ENCODE measurements around the gene MOCOS. TPM values are rescaled to one million over a fixed set of nuclear protein-coding genes. Genes with fewer than 3 reads are reported as not detected.
"Not testable (repeated sequence)": the region's sequence is repeated elsewhere in the genome, so short reads cannot be mapped to it uniquely, and the experiment has no call there.

MOCOS gene
- polyA plus RNA-seq, 3 donors from 2014 or later = not detected

- Mint-ChIP-seq H3K4me3 (no peak overlapping the region), H3K4me1 (peaks cover 5 to 6% of the 10 kb centered on the region in 2 donors), H3K27me3 (ENCODE audit: low read depth in 3 of 3) (peaks cover 0 to 3% (median 2%) of the 10 kb centered on the region in 3 donors), H3K36me3 (peaks cover 31 to 54% (median 37%) of the 10 kb centered on the region in 3 donors), H3K9me3 (no peaks in the 10 kb centered on the region), H3K27ac (no peak overlapping the region)
- DNase-seq = no peak
Measured at GRCh38 chr18:36162981-36163380, 24.3 kb upstream of the MOCOS start.

GRCh38 chr18:36167692-36168218 is 19.5 kb upstream of the MOCOS start:
- DNase-seq = no peak
- Mint-ChIP-seq H3K4me1 (no peaks in the 10 kb centered on the region), H3K9me3 (no peaks in the 10 kb centered on the region), H3K27ac (no peak overlapping the region), H3K4me3 (no peak overlapping the region), H3K36me3 (peaks cover 27 to 59% (median 28%) of the 10 kb centered on the region in 3 donors), H3K27me3 (ENCODE audit: low read depth in 3 of 3) (peaks cover 0 to 3% (median 3%) of the 10 kb centered on the region in 3 donors)

GRCh38 chr18:36168296-36168695 is 19.0 kb upstream of the MOCOS start:
- not testable (repeated sequence) for H3K27ac Mint-ChIP-seq; DNase-seq; H3K4me1 Mint-ChIP-seq; H3K9me3 Mint-ChIP-seq; H3K4me3 Mint-ChIP-seq; H3K27me3 Mint-ChIP-seq (ENCODE audit: low read depth in 3 of 3)
- peaks cover 27 to 56% (median 28%) of the 10 kb centered on the region in 3 donors for H3K36me3 Mint-ChIP-seq

GRCh38 chr18:36169938-36170337 is 17.4 kb upstream of the MOCOS start:
- H3K27ac Mint-ChIP-seq = no peak overlapping the region
- H3K36me3 Mint-ChIP-seq = peaks cover 25 to 53% (median 30%) of the 10 kb centered on the region in 3 donors
- H3K4me3 Mint-ChIP-seq = no peak overlapping the region

GRCh38 chr18:36175481-36175880 is 11.8 kb upstream of the MOCOS start:
- Mint-ChIP-seq H3K4me1 (peaks cover 0 to 13% of the 10 kb centered on the region in 2 donors), H3K27ac (peak overlapping the region in 2 of 6 donors; percentile 7 to 32), H3K27me3 (ENCODE audit: low read depth in 3 of 3) (no peaks in the 10 kb centered on the region), H3K36me3 (peaks cover 24 to 58% (median 27%) of the 10 kb centered on the region in 3 donors), H3K9me3 (peaks cover 0 to 1% (median 0%) of the 10 kb centered on the region in 6 donors), H3K4me3 (no peak overlapping the region)
- DNase-seq = no peak

More at GRCh38 chr18:36169938-36170337, 17.4 kb upstream of the MOCOS start:
- Mint-ChIP-seq H3K9me3 (no peaks in the 10 kb centered on the region), H3K4me1 (no peaks in the 10 kb centered on the region), H3K27me3 (ENCODE audit: low read depth in 3 of 3) (peaks cover 0 to 3% (median 3%) of the 10 kb centered on the region in 3 donors)
- DNase-seq = no peak

GRCh38 chr18:36176177-36176584 is 11.1 kb upstream of the MOCOS start:
- Mint-ChIP-seq H3K27ac (peak overlapping the region in 1 of 6 donors; percentile 3), H3K27me3 (ENCODE audit: low read depth in 3 of 3) (no peaks in the 10 kb centered on the region), H3K36me3 (peaks cover 20 to 51% (median 27%) of the 10 kb centered on the region in 3 donors), H3K9me3 (peaks cover 0 to 1% (median 0%) of the 10 kb centered on the region in 6 donors), H3K4me3 (no peak overlapping the region), H3K4me1 (peaks cover 0 to 13% of the 10 kb centered on the region in 2 donors)
- no peak for DNase-seq

GRCh38 chr18:36176711-36177110 is 10.6 kb upstream of the MOCOS start:
- H3K4me3 Mint-ChIP-seq = no peak overlapping the region
- H3K36me3 Mint-ChIP-seq = peaks cover 20 to 49% (median 27%) of the 10 kb centered on the region in 3 donors
- H3K27ac Mint-ChIP-seq = no peak overlapping the region
- H3K27me3 Mint-ChIP-seq (ENCODE audit: low read depth in 3 of 3) = no peaks in the 10 kb centered on the region
- no peak for DNase-seq
- H3K9me3 Mint-ChIP-seq = peaks cover 0 to 1% (median 0%) of the 10 kb centered on the region in 6 donors
- H3K4me1 Mint-ChIP-seq = peaks cover 0 to 13% of the 10 kb centered on the region in 2 donors

- Mint-ChIP-seq H3K27me3 (ENCODE audit: low read depth in 3 of 3) (peaks cover 0 to 2% (median 0%) of the 10 kb centered on the region in 3 donors), H3K4me1 (peaks cover 0 to 13% of the 10 kb centered on the region in 2 donors), H3K4me3 (no peak overlapping the region), H3K27ac (peak overlapping the region in 1 of 6 donors; percentile 18), H3K36me3 (peaks cover 16 to 46% (median 23%) of the 10 kb centered on the region in 3 donors), H3K9me3 (peaks cover 0 to 1% (median 0%) of the 10 kb centered on the region in 6 donors)
- no peak for DNase-seq
Measured at GRCh38 chr18:36177913-36178312, 9.4 kb upstream of the MOCOS start.

GRCh38 chr18:36179562-36180355 is 7.5 kb upstream of the MOCOS start:
- Mint-ChIP-seq H3K4me3 (no peak overlapping the region), H3K36me3 (peaks cover 13 to 35% (median 23%) of the 10 kb centered on the region in 3 donors), H3K27me3 (ENCODE audit: low read depth in 3 of 3) (peaks cover 0 to 2% (median 0%) of the 10 kb centered on the region in 3 donors), H3K4me1 (peaks cover 0 to 13% of the 10 kb centered on the region in 2 donors), H3K9me3 (peaks cover 0 to 1% (median 0%) of the 10 kb centered on the region in 6 donors), H3K27ac (peak overlapping the region in 2 of 6 donors; percentile 2 to 18)
- DNase-seq = no peak

- H3K9me3 Mint-ChIP-seq = peaks cover 0 to 1% (median 0%) of the 10 kb centered on the region in 6 donors
- no peak overlapping the region for H3K27ac Mint-ChIP-seq
- no peak overlapping the region for H3K4me3 Mint-ChIP-seq
- H3K4me1 Mint-ChIP-seq = peaks cover 0 to 2% of the 10 kb centered on the region in 2 donors
- DNase-seq = no peak
- H3K36me3 Mint-ChIP-seq = peaks cover 6 to 18% (median 15%) of the 10 kb centered on the region in 3 donors
- H3K27me3 Mint-ChIP-seq (ENCODE audit: low read depth in 3 of 3) = peaks cover 0 to 5% (median 3%) of the 10 kb centered on the region in 3 donors
Measured at GRCh38 chr18:36181441-36181840, 5.9 kb upstream of the MOCOS start.

- no peak for DNase-seq
- Mint-ChIP-seq H3K27ac (no peak overlapping the region), H3K36me3 (peaks cover 5 to 12% (median 12%) of the 10 kb centered on the region in 3 donors), H3K9me3 (peaks cover 0 to 1% (median 0%) of the 10 kb centered on the region in 6 donors), H3K4me3 (no peak overlapping the region), H3K27me3 (ENCODE audit: low read depth in 3 of 3) (peaks cover 0 to 6% (median 3%) of the 10 kb centered on the region in 3 donors), H3K4me1 (peaks cover 0 to 2% of the 10 kb centered on the region in 2 donors)
Measured at GRCh38 chr18:36181898-36182506, 5.3 kb upstream of the MOCOS start.

GRCh38 chr18:36183033-36183432 is 4.3 kb upstream of the MOCOS start:
- H3K27ac Mint-ChIP-seq = no peak overlapping the region
- peaks cover 0 to 1% (median 0%) of the 10 kb centered on the region in 6 donors for H3K9me3 Mint-ChIP-seq
- H3K27me3 Mint-ChIP-seq (ENCODE audit: low read depth in 3 of 3) = peaks cover 0 to 7% (median 3%) of the 10 kb centered on the region in 3 donors
- H3K36me3 Mint-ChIP-seq = peaks cover 0 to 6% (median 4%) of the 10 kb centered on the region in 3 donors
- no peak overlapping the region for H3K4me3 Mint-ChIP-seq
- no peak for DNase-seq
- peaks cover 2 to 4% of the 10 kb centered on the region in 2 donors for H3K4me1 Mint-ChIP-seq

- no peak for DNase-seq
- Mint-ChIP-seq H3K27me3 (ENCODE audit: low read depth in 3 of 3) (peaks cover 0 to 10% (median 10%) of the 10 kb centered on the region in 3 donors), H3K4me3 (peak overlapping the region in 1 of 5 donors; percentile 18), H3K9me3 (no peaks in the 10 kb centered on the region), H3K27ac (no peak overlapping the region), H3K36me3 (no peaks in the 10 kb centered on the region), H3K4me1 (peaks cover 7 to 13% of the 10 kb centered on the region in 2 donors)
Measured at GRCh38 chr18:36183987-36184386, 3.3 kb upstream of the MOCOS start.

Measured in immature natural killer cell (primary cell).